ENCODE data around the gene PRAME. TPM values are rescaled to one million over a fixed set of nuclear protein-coding genes. Genes with fewer than 3 reads are reported as not detected.
"Not testable (repeated sequence)": the region's sequence is repeated elsewhere in the genome, so short reads cannot be mapped to it uniquely, and the experiment has no call there.

PRAME gene
- total RNA-seq, 4 donors from 2014 or later, result not detected

DNA sequence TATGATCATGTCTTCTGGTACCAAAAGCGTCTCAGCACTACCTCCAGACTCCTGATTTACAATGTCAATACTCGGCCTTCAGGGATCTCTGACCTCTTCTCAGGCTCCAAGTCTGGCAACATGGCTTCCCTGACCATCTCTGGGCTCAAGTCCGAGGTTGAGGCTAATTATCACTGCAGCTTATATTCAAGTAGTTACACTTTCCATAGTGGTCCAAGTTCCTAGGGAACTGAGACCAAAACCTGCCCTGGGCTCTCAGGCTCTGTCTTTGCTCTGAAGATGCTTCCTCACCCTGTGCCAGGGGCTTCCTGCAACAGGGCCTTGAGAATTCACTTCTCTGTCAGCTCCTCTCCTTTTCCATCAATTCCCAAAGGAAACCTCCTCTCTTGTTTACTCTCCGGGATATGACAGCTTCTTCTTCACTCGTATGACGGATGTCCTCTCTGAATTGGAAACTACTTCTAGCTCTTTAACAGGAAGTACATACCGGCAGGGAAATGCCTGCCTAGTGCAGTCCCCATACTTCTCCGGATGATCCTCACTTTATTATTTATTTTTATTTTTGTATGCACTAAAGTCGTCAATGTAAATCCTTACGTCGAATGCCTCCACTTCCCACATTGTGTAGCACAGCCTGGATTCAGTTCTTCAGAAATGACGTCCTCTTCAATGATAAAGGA lies 29.6 kb upstream of the PRAME start:
- Histone ChIP-seq H3K36me3 (no peaks in the 10 kb centered on the region), H3K9me3 (no peaks in the 10 kb centered on the region), H3K4me3 (no peak overlapping the region), H3K4me1 (no peaks in the 10 kb centered on the region), H3K27ac (no peak overlapping the region), H3K27me3 (peaks cover 47% of the 10 kb centered on the region)
- no peak for TF ChIP-seq POLR2A (IDR thresholded peaks at IDR 0.05)
- no peak for TF ChIP-seq EP300 (IDR thresholded peaks at IDR 0.05)
- no peak for TF ChIP-seq POLR2AphosphoS5 (IDR thresholded peaks at IDR 0.05)
- no peak for TF ChIP-seq CTCF (IDR thresholded peaks at IDR 0.05)
- no peak for ATAC-seq
- WGBS, 2 donors (ENCODE audit: low coverage in 1 of 2), result 64 to 66% methylated on average over 9 to 12 of the region's 12 CpGs

DNA sequence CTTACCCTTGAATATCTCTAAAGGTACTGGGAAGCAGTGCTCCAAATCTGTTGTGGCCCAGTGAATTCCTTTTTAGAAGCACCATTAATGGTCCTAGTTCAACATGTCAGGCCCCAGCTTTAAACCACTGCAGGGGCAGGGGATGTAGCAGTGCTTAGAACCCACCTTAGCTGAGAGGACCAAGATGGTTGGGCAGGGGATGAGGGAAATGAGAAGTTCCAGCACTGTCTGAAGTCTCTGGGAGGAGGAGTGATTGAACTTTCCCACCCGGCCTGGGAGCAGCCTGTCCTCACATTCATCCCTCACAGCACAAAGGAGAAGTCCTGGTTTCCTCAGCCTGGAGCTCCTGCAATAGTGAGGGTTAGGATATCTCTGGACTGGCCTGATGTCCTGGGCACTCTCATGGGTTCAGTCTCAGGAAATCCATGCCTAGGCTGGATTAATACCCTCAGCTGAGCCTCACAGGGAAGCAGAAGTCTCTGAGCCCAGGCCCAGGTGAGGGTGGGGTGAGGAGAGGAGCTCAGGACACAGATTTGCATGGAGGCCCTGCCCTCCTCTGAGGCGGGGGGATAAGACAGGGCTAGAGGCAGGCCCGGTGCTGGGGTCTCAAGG lies 28.6 kb upstream of the PRAME start:
- WGBS, 2 donors (ENCODE audit: low coverage in 1 of 2), result 88% methylated on average over 1 of the region's 3 CpGs; no CpG with 5 or more reads in 1 of the 2 donors
- Histone ChIP-seq H3K27ac (no peak overlapping the region), H3K4me3 (no peak overlapping the region), H3K27me3 (peaks cover 46% of the 10 kb centered on the region), H3K9me3 (no peaks in the 10 kb centered on the region), H3K4me1 (no peaks in the 10 kb centered on the region), H3K36me3 (no peaks in the 10 kb centered on the region)
- ATAC-seq, result no peak
- TF ChIP-seq EP300 (IDR thresholded peaks at IDR 0.05), result no peak
- no peak for TF ChIP-seq POLR2A (IDR thresholded peaks at IDR 0.05)
- no peak for TF ChIP-seq POLR2AphosphoS5 (IDR thresholded peaks at IDR 0.05)
- TF ChIP-seq CTCF (IDR thresholded peaks at IDR 0.05), result no peak

DNA sequence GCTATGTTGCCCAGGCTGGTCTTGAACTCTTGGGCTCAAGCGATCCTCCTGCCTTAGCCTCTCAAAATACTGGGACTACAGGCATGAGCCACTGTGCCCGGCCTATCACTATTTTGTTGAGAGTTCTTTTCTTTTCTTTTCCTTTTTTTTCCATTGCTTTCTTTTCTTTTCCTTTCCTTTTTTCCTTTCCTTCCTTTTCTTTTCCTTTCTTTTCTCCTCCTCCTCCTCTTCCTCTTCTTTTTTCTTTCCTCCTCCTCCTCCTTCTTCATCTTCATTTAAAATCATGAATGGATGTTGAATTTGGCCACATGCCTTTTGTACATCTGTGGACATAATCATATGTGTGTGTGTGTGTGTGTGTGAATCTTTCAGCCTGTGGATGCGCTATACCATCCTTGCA lies 25.7 kb upstream of the PRAME start:
- peaks cover 51% of the 10 kb centered on the region for H3K27me3 ChIP-seq
- 82 to 94% methylated on average over 2 to 3 of the region's 3 CpGs for WGBS, 2 donors (ENCODE audit: low coverage in 1 of 2)
- TF ChIP-seq EP300 (IDR thresholded peaks at IDR 0.05) (no peak), POLR2A (IDR thresholded peaks at IDR 0.05) (no peak), POLR2AphosphoS5 (IDR thresholded peaks at IDR 0.05) (no peak), CTCF (IDR thresholded peaks at IDR 0.05) (no peak)
- H3K4me1 ChIP-seq, result no peaks in the 10 kb centered on the region
- ATAC-seq, result no peak
- H3K27ac ChIP-seq, result no peak overlapping the region
- H3K9me3 ChIP-seq, result no peaks in the 10 kb centered on the region
- no peaks in the 10 kb centered on the region for H3K36me3 ChIP-seq
- H3K4me3 ChIP-seq, result no peak overlapping the region

GRCh38 chr22:22583030-22583429 lies 24.0 kb upstream of the PRAME start:
- no peak for ATAC-seq
- WGBS, 2 donors (ENCODE audit: low coverage in 1 of 2), result 94 to 100% methylated on average over 1 of the region's 1 CpG

DNA sequence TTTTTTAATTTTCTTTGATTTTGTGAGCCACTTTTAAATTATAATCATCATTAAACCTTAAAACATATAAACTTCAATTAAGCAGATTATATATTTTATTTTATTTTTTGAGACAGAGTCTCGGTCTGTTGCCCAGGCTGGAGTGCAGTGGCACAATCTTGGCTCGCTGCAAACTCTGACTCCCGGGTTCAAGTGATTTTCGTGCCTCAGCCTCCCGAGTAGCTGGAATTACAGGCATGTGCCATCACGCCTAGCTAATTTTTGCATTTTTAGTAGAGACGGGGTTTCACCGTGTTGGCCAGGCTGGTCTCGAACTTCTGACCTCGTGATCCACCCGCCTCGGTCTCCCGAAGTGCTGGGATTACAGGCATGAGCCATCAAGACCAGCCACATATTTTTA lies 22.5 kb upstream of the PRAME start:
- not testable (repeated sequence) for H3K27ac ChIP-seq, H3K9me3 ChIP-seq, ATAC-seq, H3K36me3 ChIP-seq, H3K4me3 ChIP-seq, H3K4me1 ChIP-seq
- peaks cover 42% of the 10 kb centered on the region for H3K27me3 ChIP-seq
- 81 to 92% methylated on average over 8 to 13 of the region's 13 CpGs for WGBS, 2 donors (ENCODE audit: low coverage in 1 of 2)

More at GRCh38 chr22:22583030-22583429, 24.0 kb upstream of the PRAME start:
- Histone ChIP-seq H3K36me3 (no peaks in the 10 kb centered on the region), H3K27ac (no peak overlapping the region), H3K4me3 (no peak overlapping the region), H3K27me3 (peaks cover 53% of the 10 kb centered on the region), H3K4me1 (no peaks in the 10 kb centered on the region), H3K9me3 (no peaks in the 10 kb centered on the region)
- TF ChIP-seq EP300 (IDR thresholded peaks at IDR 0.05) (no peak), POLR2AphosphoS5 (IDR thresholded peaks at IDR 0.05) (no peak), CTCF (IDR thresholded peaks at IDR 0.05) (no peak), POLR2A (IDR thresholded peaks at IDR 0.05) (no peak)

Data from gastroesophageal sphincter (tissue), 4 donors.